ENCODE measurements around the gene GALNT4.

The GALNT4 gene

GRCh38 chr12:89524541-89525304 lies at the start of gene GALNT4:
Gene GALNT4 (minus strand): TSS chr12:89524796. CDS start chr12:89524549, 247 bp downstream.
- peaks cover 6% of the 10 kb centered on the region for H3K4me1 ChIP-seq (ENCODE audit: insufficient read depth, low read length)
- H3K36me3 ChIP-seq (ENCODE audit: insufficient read depth, low read length), result peaks cover 4% of the 10 kb centered on the region; the same call in 1 of the 2 replicates
- peak within 1 kb of the TSS; percentile 82 for H3K9ac ChIP-seq (ENCODE audit: low read depth, low read length)

GRCh38 chr12:89573051-89573810 lies 48.6 kb upstream of the GALNT4 start:
- Histone ChIP-seq H3K4me1 (ENCODE audit: insufficient read depth, low read length) (peaks cover 9% of the 10 kb centered on the region), H3K36me3 (ENCODE audit: insufficient read depth, low read length) (no peaks in the 10 kb centered on the region), H3K9ac (ENCODE audit: low read depth, low read length) (no peak overlapping the region), H3K9me3 (ENCODE audit: control insufficient read depth, insufficient read depth, low read length) (no peaks in the 10 kb centered on the region)

More at GRCh38 chr12:89524541-89525304, at the start of gene GALNT4:
- H3K9me3 ChIP-seq (ENCODE audit: control insufficient read depth, insufficient read depth, low read length), result no peaks in the 10 kb centered on the region

DNA sequence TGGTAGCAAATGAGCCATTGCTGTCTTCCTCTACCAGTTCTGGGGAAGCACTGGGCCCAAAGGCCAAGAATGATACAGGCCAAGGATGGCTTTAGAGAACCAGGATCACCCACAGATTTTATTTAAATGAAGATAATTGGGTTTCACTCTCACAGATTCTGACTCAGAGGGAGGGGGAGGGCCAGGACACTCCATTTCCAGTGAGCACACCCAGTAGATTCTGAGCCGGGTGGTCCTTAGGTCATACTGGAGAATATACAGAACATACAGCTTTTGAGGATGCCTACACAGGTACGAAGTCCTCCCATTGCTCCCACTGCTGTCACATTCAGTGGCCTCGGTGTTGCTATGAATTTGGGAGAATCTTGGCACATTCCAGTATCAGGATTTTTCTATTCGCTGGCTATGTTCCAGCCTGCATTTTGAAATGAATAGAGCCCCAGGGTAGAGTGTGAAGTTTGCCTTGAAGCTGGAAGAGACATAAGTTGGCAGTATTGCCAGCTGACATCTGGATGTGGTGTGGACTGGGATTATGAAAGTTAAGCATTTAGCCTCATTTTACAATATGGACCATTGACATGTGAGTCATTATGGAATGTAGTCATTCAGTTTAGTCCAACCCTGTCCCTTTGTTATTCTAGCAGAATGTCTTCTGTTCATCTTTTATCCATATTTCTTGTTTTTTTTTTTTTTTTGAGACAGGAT lies 47.0 kb upstream of the GALNT4 start:
- Histone ChIP-seq H3K4me1 (ENCODE audit: insufficient read depth, low read length) (peaks cover 9% of the 10 kb centered on the region), H3K9ac (ENCODE audit: low read depth, low read length) (no peak overlapping the region), H3K9me3 (ENCODE audit: control insufficient read depth, insufficient read depth, low read length) (no peaks in the 10 kb centered on the region), H3K36me3 (ENCODE audit: insufficient read depth, low read length) (no peaks in the 10 kb centered on the region)

- no peaks in the 10 kb centered on the region for H3K4me1 ChIP-seq (ENCODE audit: insufficient read depth, low read length)
- H3K9me3 ChIP-seq (ENCODE audit: control insufficient read depth, insufficient read depth, low read length), result no peaks in the 10 kb centered on the region
- no peak overlapping the region for H3K9ac ChIP-seq (ENCODE audit: low read depth, low read length)
- no peaks in the 10 kb centered on the region for H3K36me3 ChIP-seq (ENCODE audit: insufficient read depth, low read length)
Observed at GRCh38 chr12:89568484-89568883, 43.9 kb upstream of the GALNT4 start.

DNA sequence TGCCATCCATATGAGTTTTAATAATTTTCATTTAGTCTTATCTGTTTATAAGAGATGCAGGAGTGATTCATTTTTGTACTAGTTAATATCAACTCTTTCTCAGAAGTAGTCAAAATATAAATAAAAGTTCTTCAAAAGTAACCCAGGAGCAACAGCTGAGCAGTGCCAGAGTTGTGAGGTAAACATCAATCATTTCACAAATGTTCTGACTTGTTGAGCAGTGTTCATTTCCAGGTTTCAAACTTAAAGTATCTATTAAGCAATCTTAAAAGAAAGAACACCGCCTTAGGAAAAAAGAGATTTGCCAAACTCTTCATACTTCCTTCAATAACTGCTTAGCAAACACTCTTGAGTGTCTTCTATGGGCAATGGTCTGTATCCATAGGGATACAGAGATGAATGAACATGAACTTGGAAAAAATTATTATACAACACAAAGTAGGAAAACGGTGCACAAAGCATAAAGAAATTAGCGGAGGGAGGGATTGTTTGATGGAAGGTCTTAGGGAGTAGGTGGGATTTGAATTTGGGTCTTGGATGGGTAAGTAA lies 43.2 kb upstream of the GALNT4 start:
- no peaks in the 10 kb centered on the region for H3K36me3 ChIP-seq (ENCODE audit: insufficient read depth, low read length)
- no peaks in the 10 kb centered on the region for H3K9me3 ChIP-seq (ENCODE audit: control insufficient read depth, insufficient read depth, low read length)
- H3K9ac ChIP-seq (ENCODE audit: low read depth, low read length), result no peak overlapping the region
- H3K4me1 ChIP-seq (ENCODE audit: insufficient read depth, low read length), result no peaks in the 10 kb centered on the region

GRCh38 chr12:89566615-89567014 lies 42.0 kb upstream of the GALNT4 start:
- Histone ChIP-seq H3K9ac (ENCODE audit: low read depth, low read length) (no peak overlapping the region), H3K36me3 (ENCODE audit: insufficient read depth, low read length) (no peaks in the 10 kb centered on the region), H3K4me1 (ENCODE audit: insufficient read depth, low read length) (no peaks in the 10 kb centered on the region), H3K9me3 (ENCODE audit: control insufficient read depth, insufficient read depth, low read length) (no peaks in the 10 kb centered on the region)

DNA sequence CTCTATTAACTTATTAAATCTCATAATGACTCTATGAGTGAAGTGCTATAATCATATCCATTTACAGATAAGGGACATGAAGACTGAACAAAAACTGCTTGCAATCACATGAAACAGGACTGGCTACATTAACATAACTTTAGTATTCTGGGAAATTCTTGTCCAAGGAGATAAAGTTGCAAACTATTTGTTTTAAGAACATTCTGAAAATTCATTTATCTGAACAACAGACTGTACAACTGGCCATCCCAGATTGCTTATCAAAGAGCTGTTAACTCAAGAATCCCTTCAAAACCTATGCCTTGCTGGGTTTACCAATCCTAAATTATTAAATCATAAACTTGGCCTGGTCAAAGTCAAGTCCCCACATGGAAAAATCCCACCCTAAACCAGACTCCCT lies 40.4 kb upstream of the GALNT4 start:
- no peak overlapping the region for H3K9ac ChIP-seq (ENCODE audit: low read depth, low read length)
- H3K9me3 ChIP-seq (ENCODE audit: control insufficient read depth, insufficient read depth, low read length), result no peaks in the 10 kb centered on the region
- H3K36me3 ChIP-seq (ENCODE audit: insufficient read depth, low read length), result no peaks in the 10 kb centered on the region
- no peaks in the 10 kb centered on the region for H3K4me1 ChIP-seq (ENCODE audit: insufficient read depth, low read length)

DNA sequence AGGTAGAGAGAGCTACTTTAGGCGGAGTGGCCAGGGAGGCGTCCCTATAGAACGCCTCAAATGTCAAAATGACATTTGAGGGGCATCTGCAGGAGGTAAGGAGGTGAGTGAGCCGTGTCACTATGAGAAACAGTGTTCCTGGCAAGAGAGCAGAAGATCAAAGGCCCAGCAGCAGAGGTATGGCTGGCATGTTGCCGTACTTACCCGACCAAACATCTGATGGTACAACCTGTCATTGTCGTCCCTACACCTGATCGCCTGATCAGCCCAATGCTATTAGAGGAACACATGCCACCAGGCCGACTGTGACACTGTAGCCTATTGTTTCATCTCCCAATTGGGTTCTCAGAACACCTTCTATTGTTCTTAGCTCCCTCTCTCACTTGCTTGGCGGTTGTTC lies 35.2 kb upstream of the GALNT4 start:
- H3K9ac ChIP-seq (ENCODE audit: low read depth, low read length), result no peak overlapping the region
- H3K36me3 ChIP-seq (ENCODE audit: insufficient read depth, low read length), result no peaks in the 10 kb centered on the region
- no peaks in the 10 kb centered on the region for H3K4me1 ChIP-seq (ENCODE audit: insufficient read depth, low read length)
- no peaks in the 10 kb centered on the region for H3K9me3 ChIP-seq (ENCODE audit: control insufficient read depth, insufficient read depth, low read length)

GRCh38 chr12:89556976-89557375 lies 32.4 kb upstream of the GALNT4 start:
- H3K9me3 ChIP-seq (ENCODE audit: control insufficient read depth, insufficient read depth, low read length), result peaks cover 2% of the 10 kb centered on the region; the same call in 1 of the 2 replicates
- H3K36me3 ChIP-seq (ENCODE audit: insufficient read depth, low read length), result no peaks in the 10 kb centered on the region
- H3K9ac ChIP-seq (ENCODE audit: low read depth, low read length), result no peak overlapping the region
- no peaks in the 10 kb centered on the region for H3K4me1 ChIP-seq (ENCODE audit: insufficient read depth, low read length)

GRCh38 chr12:89552376-89552775 lies 27.8 kb upstream of the GALNT4 start:
- Histone ChIP-seq H3K4me1 (ENCODE audit: insufficient read depth, low read length) (no peaks in the 10 kb centered on the region), H3K9ac (ENCODE audit: low read depth, low read length) (no peak overlapping the region), H3K9me3 (ENCODE audit: control insufficient read depth, insufficient read depth, low read length) (peaks cover 2% of the 10 kb centered on the region; the same call in 1 of the 2 replicates), H3K36me3 (ENCODE audit: insufficient read depth, low read length) (no peaks in the 10 kb centered on the region)

GRCh38 chr12:89551747-89552146 lies 27.2 kb upstream of the GALNT4 start:
- Histone ChIP-seq H3K9me3 (ENCODE audit: control insufficient read depth, insufficient read depth, low read length) (peaks cover 2% of the 10 kb centered on the region; the same call in 1 of the 2 replicates), H3K4me1 (ENCODE audit: insufficient read depth, low read length) (no peaks in the 10 kb centered on the region; the same call in 1 of the 2 replicates), H3K36me3 (ENCODE audit: insufficient read depth, low read length) (no peaks in the 10 kb centered on the region), H3K9ac (ENCODE audit: low read depth, low read length) (no peak overlapping the region)

GRCh38 chr12:89547101-89547500 lies 22.5 kb upstream of the GALNT4 start:
- no peaks in the 10 kb centered on the region for H3K36me3 ChIP-seq (ENCODE audit: insufficient read depth, low read length)
- no peaks in the 10 kb centered on the region; the same call in 1 of the 2 replicates for H3K4me1 ChIP-seq (ENCODE audit: insufficient read depth, low read length)
- no peaks in the 10 kb centered on the region for H3K9me3 ChIP-seq (ENCODE audit: control insufficient read depth, insufficient read depth, low read length)
- H3K9ac ChIP-seq (ENCODE audit: low read depth, low read length), result no peak overlapping the region

DNA sequence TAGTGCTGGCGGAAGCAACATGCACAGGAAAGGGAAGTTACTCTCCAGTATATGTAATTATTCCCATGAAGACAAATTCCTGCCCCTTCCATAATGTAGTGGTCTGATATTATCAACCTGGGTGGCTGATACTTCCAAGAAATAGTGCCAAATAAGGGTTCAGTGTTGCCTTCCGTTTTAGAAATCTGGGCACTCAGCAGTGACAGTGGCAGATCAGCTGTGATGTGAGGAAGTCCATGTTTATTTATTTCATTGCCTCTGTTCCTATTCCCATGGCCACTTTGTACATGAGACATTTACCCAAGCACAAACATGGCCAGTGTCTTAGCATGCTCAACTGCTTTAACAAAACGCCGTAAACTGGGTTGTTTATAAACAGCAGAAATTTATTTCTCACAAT lies 21.6 kb upstream of the GALNT4 start:
- Histone ChIP-seq H3K4me1 (ENCODE audit: insufficient read depth, low read length) (no peaks in the 10 kb centered on the region; the same call in 1 of the 2 replicates), H3K36me3 (ENCODE audit: insufficient read depth, low read length) (no peaks in the 10 kb centered on the region), H3K9ac (ENCODE audit: low read depth, low read length) (no peak overlapping the region), H3K9me3 (ENCODE audit: control insufficient read depth, insufficient read depth, low read length) (no peaks in the 10 kb centered on the region)

DNA sequence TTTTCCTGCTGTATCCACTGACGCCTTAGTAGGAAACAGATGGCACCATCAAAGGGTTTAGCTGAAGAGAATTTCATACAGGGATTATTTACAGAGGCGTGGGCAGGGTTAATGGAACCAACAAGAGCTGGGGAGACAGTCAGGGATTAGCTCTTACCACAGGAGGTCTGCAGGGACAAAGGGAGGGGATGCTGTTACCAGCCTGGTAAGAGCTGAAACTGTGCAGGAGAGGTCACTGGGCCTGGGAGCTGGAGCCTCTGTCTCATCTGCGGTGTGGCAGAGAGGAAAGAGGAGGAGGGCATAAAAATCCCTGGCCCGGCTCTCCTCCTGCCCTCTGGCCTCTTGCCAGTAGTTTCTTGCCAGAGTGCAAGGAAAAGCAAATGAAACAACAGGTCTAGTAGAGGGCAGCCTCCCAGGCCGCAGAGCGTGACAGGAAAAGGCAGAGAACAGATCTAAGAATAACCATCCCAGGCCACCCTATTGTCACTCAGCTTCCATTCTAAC lies 20.1 kb upstream of the GALNT4 start:
- Histone ChIP-seq H3K4me1 (ENCODE audit: insufficient read depth, low read length) (no peaks in the 10 kb centered on the region; the same call in 1 of the 2 replicates), H3K36me3 (ENCODE audit: insufficient read depth, low read length) (no peaks in the 10 kb centered on the region), H3K9ac (ENCODE audit: low read depth, low read length) (no peak overlapping the region), H3K9me3 (ENCODE audit: control insufficient read depth, insufficient read depth, low read length) (no peaks in the 10 kb centered on the region)

Data from ES-I3 (cell line).